Measurements from ENCODE around the gene EHD1.

DNA sequence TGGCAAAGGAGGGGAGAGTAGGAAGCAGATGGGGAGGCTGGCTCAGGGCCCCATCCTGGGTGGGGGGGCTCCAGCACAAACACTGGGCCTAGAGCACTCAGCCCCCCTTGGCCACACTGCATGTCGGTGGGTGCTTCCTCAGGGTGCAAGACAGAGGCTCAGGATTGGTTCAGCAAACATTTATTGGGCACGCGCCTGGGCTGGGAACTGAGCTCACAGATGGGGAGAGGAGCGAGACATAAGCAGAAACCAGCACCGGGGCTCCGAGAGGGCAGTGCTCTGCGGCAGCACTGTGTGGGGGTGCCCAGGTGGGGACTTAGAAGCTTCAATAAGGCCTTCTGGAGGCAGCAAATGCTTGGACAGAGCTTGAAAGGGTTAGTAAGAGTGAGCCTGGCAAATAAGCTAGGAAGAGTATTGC lies 12.1 kb upstream of the EHD1 start:
- TF ChIP-seq CTCF (IDR thresholded peaks at IDR 0.05) (no peak), POLR2A (IDR thresholded peaks at IDR 0.05) (no peak)

Data from ovary (tissue), 3 donors.